Caco-2 (cell line): ENCODE measurements around the gene CDRT15. TPM values are rescaled to one million over a fixed set of nuclear protein-coding genes. Genes with fewer than 3 reads are reported as not detected.

Source experiments
- BruUV-seq: library from RNA; stranded (reverse); fragments of 400-500 nt; replicated peaks from 2 replicates; lab custom pipeline; 2021; lab: Mats Ljungman, UMichigan
- CTCF ChIA-PET: fragments of 300-600 bp; sonication (Branson Sonifier 250); formaldehyde crosslinking; loops from one replicate; lab custom pipeline; 2022; ENCODE audit warnings: antibody characterized with exemption; lab: Charles Lee
- POLR2A ChIA-PET: fragments of 300-600 bp; sonication (Branson Sonifier 250); formaldehyde crosslinking; loops from one replicate; lab custom pipeline; 2022; ENCODE audit warnings: antibody characterized with exemption; lab: Charles Lee
- DNase-seq, 2 experiments: peaks; one replicate each; pipeline versions ENCODE4 v3.0.0 to v3.0.0-alpha.2; 2020 to 2022
- H3K27me3 ChIP-seq: replicated peaks from 2 replicates; pipeline ENCODE4 v1.6.0; 2011; ENCODE audit warnings: low read length; ENCODE audit not compliant: control insufficient read depth, insufficient read depth
- H3K36me3 ChIP-seq: 2 replicates; pipeline ENCODE4 v1.5.1; 2011; ENCODE audit warnings: low read length; ENCODE audit not compliant: control insufficient read depth, insufficient read depth
- H3K4me1 ChIP-seq: fragments of 250-450 bp; sonication (Bioruptor Pico); 2 replicates; pipeline ENCODE4 v1.5.1; 2020; ENCODE audit warnings: mild to moderate bottlenecking
- H3K4me3 ChIP-seq: 2 replicates; pipeline ENCODE4 v1.5.1; 2011; ENCODE audit warnings: low read depth, mild to moderate bottlenecking, control low read depth, low read length
- H3K9me3 ChIP-seq: fragments of 250-450 bp; sonication (Bioruptor Pico); 2 replicates; pipeline ENCODE4 v1.5.1; 2020; ENCODE audit warnings: mild to moderate bottlenecking, moderate library complexity
- H3K27ac Mint-ChIP-seq: one replicate; pipeline ENCODE4 v1.8.0; 2022; ENCODE audit warnings: mixed read lengths; ENCODE audit not compliant: unreplicated experiment
- H3K27me3 Mint-ChIP-seq: one replicate; pipeline ENCODE4 v1.8.0; 2022; ENCODE audit warnings: mixed read lengths; ENCODE audit not compliant: insufficient read depth, unreplicated experiment
- H3K36me3 Mint-ChIP-seq: one replicate; pipeline ENCODE4 v1.8.0; 2022; ENCODE audit warnings: mild to moderate bottlenecking, mixed read lengths; ENCODE audit not compliant: insufficient read depth, unreplicated experiment
- H3K4me1 Mint-ChIP-seq: one replicate; pipeline ENCODE4 v1.8.0; 2022; ENCODE audit warnings: low read depth, mixed read lengths; ENCODE audit not compliant: unreplicated experiment
- H3K4me3 Mint-ChIP-seq: one replicate; pipeline ENCODE4 v1.8.0; 2022; ENCODE audit warnings: mild to moderate bottlenecking, moderate library complexity, mixed read lengths; ENCODE audit not compliant: unreplicated experiment
- H3K9me3 Mint-ChIP-seq: one replicate; pipeline ENCODE4 v1.8.0; 2022; ENCODE audit warnings: mixed read lengths; ENCODE audit not compliant: unreplicated experiment
- CTCF ChIP-seq, 2 experiments: fragments of 200-600 bp in 1 of 2; IDR thresholded peaks; 1 replicate in 1 of 2; 2 replicates in 1 of 2; pipeline versions ENCODE4 v1.5.1 to v1.8.0; 2011 to 2022; ENCODE audit warnings: antibody characterized with exemption in 1 of 2, control low read depth in 1 of 2, inconsistent platforms in 1 of 2, low read depth in 1 of 2, low read length in 1 of 2, mild to moderate bottlenecking in 1 of 2, moderate library complexity in 1 of 2; ENCODE audit not compliant: insufficient read depth in 1 of 2, severe bottlenecking in 1 of 2, unreplicated experiment in 1 of 2
- intact Hi-C: fragments of 100-400 bp; cut with micrococcal nuclease; formaldehyde crosslinking; loops from one replicate; pipeline ENCODE4 v1.10.0; 2022; ENCODE audit not compliant: unreplicated experiment
- total RNA-seq: library from RNA; stranded (reverse); gene quantifications from 2 replicates; pipeline ENCODE4 v1.2.3, GENCODE V29; 2022

Gene CDRT15
- total RNA-seq, 1 experiment from 2014 or later = not detected

- ChIA-PET POLR2A (no interaction called here), CTCF (no interaction called here)
- Histone ChIP-seq H3K36me3 (no peaks in the 10 kb centered on the region), H3K27me3 (no peaks in the 10 kb centered on the region), H3K4me1 (no peaks in the 10 kb centered on the region), H3K4me3 (no peak overlapping the region), H3K9me3 (no peaks in the 10 kb centered on the region)
- no peaks in the 10 kb centered on the region for H3K9me3 Mint-ChIP-seq
- H3K4me1 Mint-ChIP-seq = no peaks in the 10 kb centered on the region
- no TSS peak for BruUV-seq
- no peak overlapping the region for H3K4me3 Mint-ChIP-seq
- H3K27ac Mint-ChIP-seq = no peak overlapping the region
- intact Hi-C loops = no loop called here
- H3K36me3 Mint-ChIP-seq = no peaks in the 10 kb centered on the region
- TF ChIP-seq CTCF (IDR thresholded peaks at IDR 0.05; ENCODE audit: insufficient read depth in 1 of 2, low read depth in 1 of 2, low read length in 1 of 2, severe bottlenecking in 1 of 2, unreplicated experiment in 1 of 2) = no peak
- H3K27me3 Mint-ChIP-seq = no peaks in the 10 kb centered on the region
- no peak for DNase-seq
These were observed 7.8 kb downstream of the CDRT15 start for GRCh38 chr17:14228903-14229302.

GRCh38 chr17:14227052-14227451, 9.6 kb downstream of the CDRT15 start:
- DNase-seq = no peak
- ChIA-PET CTCF (no interaction called here), POLR2A (no interaction called here)
- no peak overlapping the region for H3K4me3 ChIP-seq
- intact Hi-C loops = no loop called here
- no peaks in the 10 kb centered on the region for H3K27me3 Mint-ChIP-seq
- H3K4me3 Mint-ChIP-seq = no peak overlapping the region
- no peaks in the 10 kb centered on the region for H3K4me1 ChIP-seq
- H3K27me3 ChIP-seq = no peaks in the 10 kb centered on the region
- H3K36me3 ChIP-seq = no peaks in the 10 kb centered on the region
- no peak overlapping the region for H3K27ac Mint-ChIP-seq
- no peaks in the 10 kb centered on the region for H3K9me3 ChIP-seq
- TF ChIP-seq CTCF (IDR thresholded peaks at IDR 0.05; ENCODE audit: insufficient read depth in 1 of 2, low read depth in 1 of 2, low read length in 1 of 2, severe bottlenecking in 1 of 2, unreplicated experiment in 1 of 2) = no peak
- BruUV-seq = no TSS peak
- no peaks in the 10 kb centered on the region for H3K9me3 Mint-ChIP-seq
- H3K36me3 Mint-ChIP-seq = no peaks in the 10 kb centered on the region
- no peaks in the 10 kb centered on the region for H3K4me1 Mint-ChIP-seq

GRCh38 chr17:14225254-14225980, 11.2 kb downstream of the CDRT15 start:
- intact Hi-C loops = no loop called here
- ChIA-PET POLR2A (no interaction called here), CTCF (no interaction called here)
- H3K4me3 ChIP-seq = no peak overlapping the region
- Mint-ChIP-seq H3K4me3 (no peak overlapping the region), H3K27ac (no peak overlapping the region), H3K9me3 (no peaks in the 10 kb centered on the region), H3K36me3 (no peaks in the 10 kb centered on the region), H3K27me3 (no peaks in the 10 kb centered on the region), H3K4me1 (no peaks in the 10 kb centered on the region)
- no peaks in the 10 kb centered on the region for H3K9me3 ChIP-seq
- no peak for DNase-seq
- no peaks in the 10 kb centered on the region for H3K36me3 ChIP-seq
- H3K4me1 ChIP-seq = no peaks in the 10 kb centered on the region
- no TSS peak for BruUV-seq
- no peaks in the 10 kb centered on the region for H3K27me3 ChIP-seq
- TF ChIP-seq CTCF (IDR thresholded peaks at IDR 0.05; ENCODE audit: insufficient read depth in 1 of 2, low read depth in 1 of 2, low read length in 1 of 2, severe bottlenecking in 1 of 2, unreplicated experiment in 1 of 2) = no peak
